ENCODE measurements around the gene KDM3B.
A peak's percentile ranks its signal among the peaks of the same experiment; 100 is the strongest.
"Not testable (repeated sequence)": the region's sequence is repeated elsewhere in the genome, so short reads cannot be mapped to it uniquely, and the experiment has no call there.

Gene KDM3B

GRCh38 chr5:138410996-138411640, 58.6 kb downstream of the KDM3B start:
- DNase-seq, result not testable (repeated sequence)

- DNase-seq, result no peak
Measured at GRCh38 chr5:138418444-138418843, 66.0 kb downstream of the KDM3B start.

- no peak for DNase-seq
Measured at GRCh38 chr5:138425079-138425478, 72.6 kb downstream of the KDM3B start.

GRCh38 chr5:138435943-138436342, 83.5 kb downstream of the KDM3B start:
- no peak for DNase-seq

GRCh38 chr5:138438003-138438723, 85.7 kb downstream of the KDM3B start:
- no peak for DNase-seq

- peak; percentile 36 for DNase-seq
Measured at GRCh38 chr5:138438724-138439476, 86.4 kb downstream of the KDM3B start, which contains the start of gene REEP2. TSS of gene REEP2 (plus strand) at chr5:138439057. CDS start at chr5:138439209, 152 bp downstream.

- DNase-seq, result no peak
Measured at GRCh38 chr5:138439477-138440158, 87.1 kb downstream of the KDM3B start.

GRCh38 chr5:138440159-138441073, 87.9 kb downstream of the KDM3B start:
- no peak for DNase-seq

- DNase-seq, result no peak
Measured at GRCh38 chr5:138441221-138441620, 88.7 kb downstream of the KDM3B start.

- no peak for DNase-seq
Measured at GRCh38 chr5:138444078-138444773, 91.7 kb downstream of the KDM3B start.

- no peak for DNase-seq
Measured at GRCh38 chr5:138444774-138445546, 92.5 kb downstream of the KDM3B start.

GRCh38 chr5:138445547-138446271, 93.2 kb downstream of the KDM3B start:
- no peak for DNase-seq

- DNase-seq, result no peak
Measured at GRCh38 chr5:138448070-138448469, 95.6 kb downstream of the KDM3B start.

- no peak for DNase-seq
Measured at GRCh38 chr5:138448481-138449398, 96.3 kb downstream of the KDM3B start.

GRCh38 chr5:138449501-138450239, 97.2 kb downstream of the KDM3B start:
- DNase-seq, result peak; percentile 51

- no peak for DNase-seq
Measured at GRCh38 chr5:138450971-138451370, 98.5 kb downstream of the KDM3B start.

GRCh38 chr5:138452720-138453119, 100.2 kb downstream of the KDM3B start:
- no peak for DNase-seq

- DNase-seq, result no peak
Measured at GRCh38 chr5:138453590-138453989, 101.1 kb downstream of the KDM3B start.

Data from NCI-H1048 (cell line).